GM18868 (cell line): Measurements from ENCODE around the gene LGR4.

Source experiments
- ATAC-seq: cut with Tn5 transposase; IDR thresholded peaks from one replicate; pipeline ENCODE4 v1.9.1; 2021; ENCODE audit warnings: mild to moderate bottlenecking, moderate library complexity; ENCODE audit not compliant: unreplicated experiment

The LGR4 gene

GRCh38 chr11:27433742-27434141 lies 38.8 kb downstream of the LGR4 start:
- ATAC-seq, result no peak

GRCh38 chr11:27431808-27432207 lies 40.8 kb downstream of the LGR4 start:
- no peak for ATAC-seq

- ATAC-seq, result no peak
These were observed 42.7 kb downstream of the LGR4 start for GRCh38 chr11:27429761-27430393.

- ATAC-seq, result no peak
These were observed 45.2 kb downstream of the LGR4 start for GRCh38 chr11:27427183-27427980.

- no peak for ATAC-seq
These were observed 46.8 kb downstream of the LGR4 start for GRCh38 chr11:27425814-27426213.

GRCh38 chr11:27423125-27423524 lies 49.5 kb downstream of the LGR4 start:
- no peak for ATAC-seq

GRCh38 chr11:27421819-27422494 lies 50.6 kb downstream of the LGR4 start:
- no peak for ATAC-seq

GRCh38 chr11:27420722-27421572 lies 51.6 kb downstream of the LGR4 start:
- no peak for ATAC-seq

- ATAC-seq, result no peak
These were observed 52.4 kb downstream of the LGR4 start for GRCh38 chr11:27420217-27420616.

- no peak for ATAC-seq
These were observed 54.2 kb downstream of the LGR4 start for GRCh38 chr11:27418356-27418755.

- ATAC-seq, result no peak
These were observed 55.9 kb downstream of the LGR4 start for GRCh38 chr11:27416568-27417176.

- ATAC-seq, result no peak
These were observed 57.9 kb downstream of the LGR4 start for GRCh38 chr11:27414644-27415043.

GRCh38 chr11:27413218-27413617 lies 59.4 kb downstream of the LGR4 start:
- no peak for ATAC-seq

- no peak for ATAC-seq
These were observed 60.3 kb downstream of the LGR4 start for GRCh38 chr11:27412192-27412691.

- ATAC-seq, result no peak
These were observed 61.3 kb downstream of the LGR4 start for GRCh38 chr11:27411328-27411727.

GRCh38 chr11:27410272-27410671 lies 62.3 kb downstream of the LGR4 start:
- ATAC-seq, result no peak

GRCh38 chr11:27409742-27410141 lies 62.8 kb downstream of the LGR4 start:
- no peak for ATAC-seq

- ATAC-seq, result no peak
These were observed 63.5 kb downstream of the LGR4 start for GRCh38 chr11:27409049-27409448.

GRCh38 chr11:27408246-27408800 lies 64.3 kb downstream of the LGR4 start:
- no peak for ATAC-seq
